HUES48 (cell line): ENCODE measurements around the gene MPP3.

Experiments
- H3K27ac ChIP-seq: one replicate; pipeline ENCODE4 v1.7.0; 2013; ENCODE audit warnings: low read depth, low read length, inconsistent platforms
- H3K27me3 ChIP-seq: 2 replicates; pipeline ENCODE4 v1.6.1; 2013; ENCODE audit warnings: mild to moderate bottlenecking, low read length; ENCODE audit not compliant: control insufficient read depth, insufficient read depth
- H3K36me3 ChIP-seq: 2 replicates; pipeline ENCODE4 v1.6.1; 2013; ENCODE audit warnings: low read length; ENCODE audit not compliant: control insufficient read depth, insufficient read depth
- H3K4me1 ChIP-seq: 2 replicates; pipeline ENCODE4 v1.6.1; 2013; ENCODE audit warnings: mild to moderate bottlenecking, low read length; ENCODE audit not compliant: control insufficient read depth, insufficient read depth
- H3K4me3 ChIP-seq: 2 replicates; pipeline ENCODE4 v1.5.1; 2013; ENCODE audit warnings: mild to moderate bottlenecking, low read depth, low read length
- H3K9ac ChIP-seq: 2 replicates; pipeline ENCODE4 v1.6.1; 2013; ENCODE audit warnings: mild to moderate bottlenecking, low read depth, low read length, moderate library complexity
- H3K9me3 ChIP-seq: 2 replicates; pipeline ENCODE4 v1.6.1; 2013; ENCODE audit warnings: low read length; ENCODE audit not compliant: control insufficient read depth, insufficient read depth

Gene MPP3

GRCh38 chr17:43830510-43831140, 2.3 kb downstream of the MPP3 start:
- H3K4me3 ChIP-seq: no peak overlapping the region

GRCh38 chr17:43829738-43830137, 3.2 kb downstream of the MPP3 start:
- peaks cover 24% of the 10 kb centered on the region for H3K27me3 ChIP-seq
- H3K9me3 ChIP-seq: no peaks in the 10 kb centered on the region
- H3K27ac ChIP-seq: no peak overlapping the region
- H3K4me1 ChIP-seq: peaks cover 9% of the 10 kb centered on the region; the same call in 1 of the 2 replicates
- no peaks in the 10 kb centered on the region for H3K36me3 ChIP-seq
- H3K9ac ChIP-seq: no peak overlapping the region
- H3K4me3 ChIP-seq: no peak overlapping the region

More at GRCh38 chr17:43830510-43831140, 2.3 kb downstream of the MPP3 start:
- H3K27ac ChIP-seq: no peak overlapping the region
- H3K36me3 ChIP-seq: no peaks in the 10 kb centered on the region
- no peaks in the 10 kb centered on the region for H3K9me3 ChIP-seq
- H3K9ac ChIP-seq: no peak overlapping the region
- H3K27me3 ChIP-seq: peaks cover 25% of the 10 kb centered on the region
- peaks cover 9% of the 10 kb centered on the region; the same call in 1 of the 2 replicates for H3K4me1 ChIP-seq

- H3K36me3 ChIP-seq: peaks cover 3% of the 10 kb centered on the region; the same call in 1 of the 2 replicates
- no peaks in the 10 kb centered on the region for H3K9me3 ChIP-seq
- H3K4me1 ChIP-seq: peaks cover 9% of the 10 kb centered on the region; the same call in 1 of the 2 replicates
- no peak overlapping the region for H3K4me3 ChIP-seq
- no peak overlapping the region for H3K9ac ChIP-seq
- H3K27ac ChIP-seq: no peak overlapping the region
- H3K27me3 ChIP-seq: peaks cover 8% of the 10 kb centered on the region
Measured at GRCh38 chr17:43827596-43827995, 5.3 kb downstream of the MPP3 start.

DNA sequence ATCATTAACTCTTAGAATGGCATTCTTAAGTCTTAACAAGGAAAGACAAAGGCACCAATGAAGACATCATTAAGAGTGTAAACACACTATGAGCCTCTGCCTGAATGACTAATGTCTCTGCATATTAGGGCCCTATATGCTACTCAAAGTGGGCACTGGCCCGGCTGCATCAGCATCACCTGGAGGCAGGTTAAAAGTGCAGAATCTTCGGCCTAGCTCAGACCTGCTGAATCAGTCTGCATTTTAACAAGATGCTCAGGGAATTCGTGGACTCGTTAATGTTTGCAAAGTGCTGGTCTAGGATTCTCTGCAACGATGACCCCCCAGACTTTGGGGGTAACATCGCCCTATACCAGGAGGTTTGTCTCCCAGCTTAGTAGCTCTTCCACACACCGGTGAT, 6.7 kb downstream of the MPP3 start:
- Histone ChIP-seq H3K4me1 (0 out of 2 replicates have a peak, but pooled peaks cover 5% of the 10 kb centered on the region), H3K4me3 (no peak overlapping the region), H3K36me3 (peaks cover 3% of the 10 kb centered on the region; the same call in 1 of the 2 replicates), H3K9ac (no peak overlapping the region), H3K9me3 (no peaks in the 10 kb centered on the region), H3K27me3 (no peaks in the 10 kb centered on the region), H3K27ac (no peak overlapping the region)

DNA sequence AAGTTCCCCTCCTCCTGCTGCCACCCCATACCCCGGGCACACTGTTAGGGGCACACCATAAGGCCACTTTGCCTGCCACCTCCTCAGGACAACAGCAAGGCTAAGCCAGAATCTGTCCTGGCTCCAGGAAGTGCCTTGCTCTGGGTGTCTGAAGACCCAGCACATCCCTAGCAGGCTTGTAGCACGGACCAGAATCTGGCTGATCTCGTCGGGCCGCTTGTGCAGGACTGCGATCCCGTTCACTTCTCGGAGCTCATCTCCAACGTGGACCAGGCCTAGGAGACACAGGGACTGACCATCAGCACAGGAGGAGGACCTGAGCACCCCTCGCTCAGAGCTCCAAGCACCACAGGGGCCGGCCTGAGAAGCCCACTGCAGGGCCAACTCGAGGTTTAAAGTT, 7.4 kb downstream of the MPP3 start:
- H3K27ac ChIP-seq: no peak overlapping the region
- H3K9ac ChIP-seq: no peak overlapping the region
- H3K27me3 ChIP-seq: no peaks in the 10 kb centered on the region
- H3K9me3 ChIP-seq: no peaks in the 10 kb centered on the region
- 0 out of 2 replicates have a peak, but pooled peaks cover 5% of the 10 kb centered on the region for H3K4me1 ChIP-seq
- no peak overlapping the region for H3K4me3 ChIP-seq
- peaks cover 3% of the 10 kb centered on the region; the same call in 1 of the 2 replicates for H3K36me3 ChIP-seq

DNA sequence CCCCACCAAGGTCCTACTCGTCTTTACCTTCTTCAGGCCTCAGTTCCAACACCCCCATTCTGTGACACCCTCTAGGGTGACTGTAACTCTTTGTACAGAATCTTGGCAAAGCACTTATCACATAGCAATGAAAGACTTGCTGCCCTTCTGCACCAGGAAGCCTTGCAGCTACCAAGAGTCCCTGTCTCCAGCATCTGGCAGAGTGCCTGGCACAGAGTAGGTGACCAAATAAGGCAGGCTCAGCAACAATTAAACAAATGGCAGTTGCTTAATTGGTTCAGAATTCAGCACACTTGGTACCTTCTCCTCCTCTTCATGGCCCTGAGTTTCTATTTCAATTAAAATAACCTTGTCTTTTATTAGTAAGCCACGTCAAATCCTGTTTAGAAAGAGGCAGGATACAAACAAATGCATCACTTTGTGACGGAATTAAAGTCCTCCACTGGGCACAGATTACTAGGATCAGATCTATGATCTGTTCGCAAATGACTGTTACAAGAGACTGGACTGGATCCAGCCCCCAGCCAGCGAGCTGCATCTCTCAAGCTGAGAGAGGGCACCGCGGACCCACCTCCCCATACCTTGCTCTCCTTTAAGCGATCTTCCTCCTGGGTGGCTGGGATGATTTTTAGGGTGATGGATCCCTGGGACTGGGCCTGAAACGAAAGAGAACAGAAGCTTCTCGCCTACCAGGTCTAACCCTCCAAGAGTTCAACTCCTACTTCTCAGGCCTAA, 9.4 kb downstream of the MPP3 start:
- no peak overlapping the region for H3K27ac ChIP-seq
- no peak overlapping the region for H3K9ac ChIP-seq
- 0 out of 2 replicates have a peak, but pooled peaks cover 5% of the 10 kb centered on the region for H3K4me1 ChIP-seq
- no peaks in the 10 kb centered on the region for H3K9me3 ChIP-seq
- H3K4me3 ChIP-seq: no peak overlapping the region
- H3K36me3 ChIP-seq: peaks cover 3% of the 10 kb centered on the region; the same call in 1 of the 2 replicates
- H3K27me3 ChIP-seq: no peaks in the 10 kb centered on the region

DNA sequence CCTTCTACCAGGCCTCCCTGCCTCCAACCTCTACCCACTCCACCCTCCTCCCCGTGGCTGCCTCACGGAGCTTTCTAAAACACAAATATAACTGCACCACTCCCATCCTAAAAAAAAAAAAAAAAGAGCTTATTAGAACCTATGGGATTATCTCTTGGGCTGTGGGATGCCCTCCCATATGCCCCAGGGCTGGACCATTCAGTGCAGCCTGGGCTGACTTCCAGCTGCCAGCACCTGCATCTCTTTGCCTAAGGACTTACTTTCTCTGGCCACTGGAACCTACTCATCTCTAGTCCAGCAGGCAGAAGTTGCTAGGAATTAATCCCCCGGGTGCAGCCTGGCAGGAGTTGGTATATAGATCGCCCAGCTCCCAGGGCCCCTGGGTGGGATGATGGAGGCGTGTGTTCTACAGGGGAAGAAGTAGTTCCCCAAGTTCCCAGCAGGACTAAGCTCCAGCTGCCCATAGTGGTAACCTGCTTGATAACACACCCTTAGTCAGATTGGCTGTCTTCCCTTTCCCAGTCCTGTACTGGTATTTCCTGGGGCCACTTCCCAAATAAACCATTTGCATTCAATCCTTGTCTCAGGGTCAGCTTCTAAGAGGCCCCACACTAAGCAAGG, 10.3 kb downstream of the MPP3 start:
- Histone ChIP-seq H3K36me3 (peaks cover 3% of the 10 kb centered on the region; the same call in 1 of the 2 replicates), H3K27me3 (no peaks in the 10 kb centered on the region), H3K9ac (no peak overlapping the region), H3K9me3 (no peaks in the 10 kb centered on the region), H3K4me1 (0 out of 2 replicates have a peak, but pooled peaks cover 5% of the 10 kb centered on the region), H3K4me3 (no peak overlapping the region), H3K27ac (no peak overlapping the region)

GRCh38 chr17:43820759-43821158, 12.2 kb downstream of the MPP3 start:
- no peak overlapping the region for H3K27ac ChIP-seq
- peaks cover 3% of the 10 kb centered on the region; the same call in 1 of the 2 replicates for H3K36me3 ChIP-seq
- H3K4me3 ChIP-seq: no peak overlapping the region
- no peaks in the 10 kb centered on the region for H3K27me3 ChIP-seq
- no peaks in the 10 kb centered on the region for H3K9me3 ChIP-seq
- no peak overlapping the region for H3K9ac ChIP-seq
- H3K4me1 ChIP-seq: no peaks in the 10 kb centered on the region

DNA sequence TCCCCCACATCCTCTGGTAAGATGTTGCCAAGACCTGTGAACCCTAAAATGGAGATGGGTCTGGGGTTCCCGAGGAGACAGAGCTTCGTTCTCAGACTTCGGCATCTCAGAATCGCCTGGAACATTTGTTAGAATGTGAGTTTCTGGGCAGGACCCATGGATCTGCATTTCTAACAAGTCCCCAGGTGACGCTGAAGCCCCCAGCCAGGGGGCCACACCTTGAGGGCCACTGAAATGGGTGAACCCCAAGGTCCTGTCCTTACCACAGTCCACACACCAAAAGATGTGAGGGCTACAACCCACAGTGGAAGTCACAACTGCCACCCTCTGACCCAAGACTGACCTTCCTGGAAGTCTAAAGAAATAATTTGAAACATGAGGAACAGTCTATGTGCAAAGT, 14.0 kb downstream of the MPP3 start:
- Histone ChIP-seq H3K9me3 (no peaks in the 10 kb centered on the region), H3K27me3 (no peaks in the 10 kb centered on the region), H3K36me3 (peaks cover 3% of the 10 kb centered on the region; the same call in 1 of the 2 replicates), H3K9ac (no peak overlapping the region), H3K27ac (no peak overlapping the region), H3K4me3 (no peak overlapping the region), H3K4me1 (0 out of 2 replicates have a peak, but pooled peaks cover 2% of the 10 kb centered on the region)

- no peak overlapping the region for H3K27ac ChIP-seq
- no peak overlapping the region for H3K4me3 ChIP-seq
- 0 out of 2 replicates have a peak, but pooled peaks cover 2% of the 10 kb centered on the region for H3K4me1 ChIP-seq
- H3K27me3 ChIP-seq: no peaks in the 10 kb centered on the region
- H3K36me3 ChIP-seq: no peaks in the 10 kb centered on the region; the same call in 1 of the 2 replicates
- no peaks in the 10 kb centered on the region for H3K9me3 ChIP-seq
- H3K9ac ChIP-seq: no peak overlapping the region
Measured at GRCh38 chr17:43817826-43818225, 15.1 kb downstream of the MPP3 start.
